Measurements from ENCODE around the gene CNTF. TPM values are rescaled to one million over a fixed set of nuclear protein-coding genes. Genes with fewer than 3 reads are reported as not detected.
A peak's percentile ranks its signal among the peaks of the same experiment; 100 is the strongest.

The CNTF gene
- total RNA-seq, 1 donor from 2014 or later: 3.4 TPM

GRCh38 chr11:58641341-58641740, 18.9 kb downstream of the CNTF start:
- no peaks in the 10 kb centered on the region for H3K36me3 Mint-ChIP-seq (ENCODE audit: low read depth)
- H3K4me3 Mint-ChIP-seq: no peak overlapping the region
- peaks cover 2% of the 10 kb centered on the region for H3K27me3 Mint-ChIP-seq
- no peak overlapping the region for H3K27ac Mint-ChIP-seq
- peaks cover 14% of the 10 kb centered on the region for H3K4me1 Mint-ChIP-seq
- intact Hi-C loops (cut with micrococcal nuclease): no loop called here
- peaks cover 3% of the 10 kb centered on the region for H3K9me3 Mint-ChIP-seq
- no peak for DNase-seq

- no peak for DNase-seq
- H3K27ac Mint-ChIP-seq: no peak overlapping the region
- peaks cover 3% of the 10 kb centered on the region for H3K9me3 Mint-ChIP-seq
- no peaks in the 10 kb centered on the region for H3K36me3 Mint-ChIP-seq (ENCODE audit: low read depth)
- H3K4me1 Mint-ChIP-seq: peaks cover 14% of the 10 kb centered on the region
- peaks cover 2% of the 10 kb centered on the region for H3K27me3 Mint-ChIP-seq
- intact Hi-C loops (cut with micrococcal nuclease): no loop called here
- no peak overlapping the region for H3K4me3 Mint-ChIP-seq
Measured at GRCh38 chr11:58641803-58642581, 19.5 kb downstream of the CNTF start.

GRCh38 chr11:58645854-58646253, 23.4 kb downstream of the CNTF start:
- intact Hi-C loops (cut with micrococcal nuclease): no loop called here
- Mint-ChIP-seq H3K36me3 (ENCODE audit: low read depth) (no peaks in the 10 kb centered on the region), H3K27ac (no peak overlapping the region), H3K4me1 (peaks cover 4% of the 10 kb centered on the region), H3K27me3 (peaks cover 2% of the 10 kb centered on the region), H3K4me3 (no peak overlapping the region), H3K9me3 (peaks cover 7% of the 10 kb centered on the region)
- DNase-seq: no peak

- Mint-ChIP-seq H3K27me3 (peaks cover 4% of the 10 kb centered on the region), H3K36me3 (ENCODE audit: low read depth) (no peaks in the 10 kb centered on the region), H3K4me3 (no peak overlapping the region), H3K9me3 (peaks cover 4% of the 10 kb centered on the region), H3K4me1 (no peaks in the 10 kb centered on the region), H3K27ac (no peak overlapping the region)
- intact Hi-C loops (cut with micrococcal nuclease): no loop called here
- no peak for DNase-seq
Measured at GRCh38 chr11:58647141-58647699, 24.8 kb downstream of the CNTF start.

GRCh38 chr11:58647866-58648265, 25.4 kb downstream of the CNTF start:
- Mint-ChIP-seq H3K9me3 (peaks cover 4% of the 10 kb centered on the region), H3K27me3 (peaks cover 6% of the 10 kb centered on the region), H3K4me3 (no peak overlapping the region), H3K4me1 (no peaks in the 10 kb centered on the region), H3K27ac (no peak overlapping the region), H3K36me3 (ENCODE audit: low read depth) (no peaks in the 10 kb centered on the region)
- no peak for DNase-seq
- intact Hi-C loops (cut with micrococcal nuclease): no loop called here

GRCh38 chr11:58649623-58650022, 27.2 kb downstream of the CNTF start:
- Mint-ChIP-seq H3K27ac (no peak overlapping the region), H3K9me3 (peaks cover 4% of the 10 kb centered on the region), H3K4me3 (no peak overlapping the region), H3K36me3 (ENCODE audit: low read depth) (no peaks in the 10 kb centered on the region), H3K27me3 (peaks cover 4% of the 10 kb centered on the region), H3K4me1 (peaks cover 2% of the 10 kb centered on the region)
- DNase-seq: no peak
- intact Hi-C loops (cut with micrococcal nuclease): loop anchor here (5.0 to 10.0 kb wide), 3 partner anchors 253 to 508 kb away; no protein-coding TSS in a partner anchor

- Mint-ChIP-seq H3K27me3 (peaks cover 4% of the 10 kb centered on the region), H3K9me3 (peaks cover 4% of the 10 kb centered on the region), H3K4me3 (no peak overlapping the region), H3K36me3 (ENCODE audit: low read depth) (no peaks in the 10 kb centered on the region), H3K4me1 (peaks cover 7% of the 10 kb centered on the region), H3K27ac (no peak overlapping the region)
- intact Hi-C loops (cut with micrococcal nuclease): loop anchor here (5.0 to 10.0 kb wide), 3 partner anchors 252 to 507 kb away; no protein-coding TSS in a partner anchor
- no peak for DNase-seq
Measured at GRCh38 chr11:58650496-58650895, 28.0 kb downstream of the CNTF start.

- Mint-ChIP-seq H3K4me1 (peaks cover 7% of the 10 kb centered on the region), H3K27ac (no peak overlapping the region), H3K27me3 (peaks cover 4% of the 10 kb centered on the region), H3K4me3 (no peak overlapping the region), H3K36me3 (ENCODE audit: low read depth) (no peaks in the 10 kb centered on the region), H3K9me3 (peaks cover 4% of the 10 kb centered on the region)
- intact Hi-C loops (cut with micrococcal nuclease): loop anchor here (5.0 to 10.0 kb wide), 3 partner anchors 249 to 504 kb away; no protein-coding TSS in a partner anchor
- no peak for DNase-seq
Measured at GRCh38 chr11:58652726-58653280, 30.3 kb downstream of the CNTF start.

- H3K27me3 Mint-ChIP-seq: peaks cover 4% of the 10 kb centered on the region
- intact Hi-C loops (cut with micrococcal nuclease): loop anchor here (1.0 to 10.0 kb wide), 5 partner anchors 21 to 503 kb away; no protein-coding TSS in a partner anchor
- H3K27ac Mint-ChIP-seq: no peak overlapping the region
- DNase-seq: peak; percentile 91
- H3K9me3 Mint-ChIP-seq: no peaks in the 10 kb centered on the region
- no peak overlapping the region for H3K4me3 Mint-ChIP-seq
- H3K36me3 Mint-ChIP-seq (ENCODE audit: low read depth): no peaks in the 10 kb centered on the region
- peaks cover 7% of the 10 kb centered on the region for H3K4me1 Mint-ChIP-seq
Measured at GRCh38 chr11:58654079-58654907, 31.8 kb downstream of the CNTF start.

GRCh38 chr11:58654908-58655296, 32.4 kb downstream of the CNTF start:
- no peaks in the 10 kb centered on the region for H3K36me3 Mint-ChIP-seq (ENCODE audit: low read depth)
- no peak overlapping the region for H3K27ac Mint-ChIP-seq
- no peak overlapping the region for H3K4me3 Mint-ChIP-seq
- peaks cover 7% of the 10 kb centered on the region for H3K4me1 Mint-ChIP-seq
- H3K27me3 Mint-ChIP-seq: peaks cover 4% of the 10 kb centered on the region
- intact Hi-C loops (cut with micrococcal nuclease): loop anchor here (1.0 to 10.0 kb wide), 5 partner anchors 20 to 502 kb away; no protein-coding TSS in a partner anchor
- DNase-seq: no peak
- H3K9me3 Mint-ChIP-seq: no peaks in the 10 kb centered on the region

GRCh38 chr11:58656348-58656747, 33.9 kb downstream of the CNTF start:
- Mint-ChIP-seq H3K9me3 (no peaks in the 10 kb centered on the region), H3K36me3 (ENCODE audit: low read depth) (no peaks in the 10 kb centered on the region), H3K4me3 (no peak overlapping the region), H3K4me1 (peaks cover 7% of the 10 kb centered on the region), H3K27me3 (peaks cover 4% of the 10 kb centered on the region), H3K27ac (no peak overlapping the region)
- DNase-seq: no peak
- intact Hi-C loops (cut with micrococcal nuclease): loop anchor here (10.0 kb wide), 1 partner anchor 398 kb away; no protein-coding TSS in a partner anchor

GRCh38 chr11:58658623-58659022, 36.2 kb downstream of the CNTF start:
- intact Hi-C loops (cut with micrococcal nuclease): loop anchor here (10.0 kb wide), 1 partner anchor 396 kb away; no protein-coding TSS in a partner anchor
- no peaks in the 10 kb centered on the region for H3K27me3 Mint-ChIP-seq
- no peaks in the 10 kb centered on the region for H3K36me3 Mint-ChIP-seq (ENCODE audit: low read depth)
- no peaks in the 10 kb centered on the region for H3K9me3 Mint-ChIP-seq
- no peak overlapping the region for H3K4me3 Mint-ChIP-seq
- peaks cover 7% of the 10 kb centered on the region for H3K4me1 Mint-ChIP-seq
- no peak overlapping the region for H3K27ac Mint-ChIP-seq
- peak; percentile 44 for DNase-seq

GRCh38 chr11:58659404-58659803, 36.9 kb downstream of the CNTF start:
- peak; percentile 37 for DNase-seq
- H3K27me3 Mint-ChIP-seq: no peaks in the 10 kb centered on the region
- H3K4me3 Mint-ChIP-seq: no peak overlapping the region
- H3K9me3 Mint-ChIP-seq: no peaks in the 10 kb centered on the region
- H3K27ac Mint-ChIP-seq: no peak overlapping the region
- intact Hi-C loops (cut with micrococcal nuclease): loop anchor here (10.0 kb wide), 1 partner anchor 395 kb away; no protein-coding TSS in a partner anchor
- H3K4me1 Mint-ChIP-seq: peaks cover 5% of the 10 kb centered on the region
- H3K36me3 Mint-ChIP-seq (ENCODE audit: low read depth): no peaks in the 10 kb centered on the region

Data from activated CD4-positive, alpha-beta T cell treated with anti-CD3 and anti-CD28 coated beads, Interleukin-2, amount 10 ng/mL, durations not matched to agents 24 days and 14 days (primary cell).